Measurements from ENCODE around the gene MAP1LC3B. TPM values are rescaled to one million over a fixed set of nuclear protein-coding genes. Genes with fewer than 3 reads are reported as not detected.

The MAP1LC3B gene
- total RNA-seq, 1 donor from 2014 or later = 118 TPM

GRCh38 chr16:87392821-87393679 lies 914 bp downstream of the MAP1LC3B start:
- ATAC-seq (ENCODE audit: poor library complexity) (no peak), DNase-seq (peak; percentile 62)
- intact Hi-C loops (cut with DNase I) = loop anchor here (5.0 kb wide), 1 partner anchor 76 kb away; the partner anchor contains the start of gene C16orf95

- ATAC-seq (ENCODE audit: poor library complexity) (no peak), DNase-seq (no peak)
- intact Hi-C loops (cut with DNase I) = loop anchor here (5.0 kb wide), 1 partner anchor 76 kb away; the partner anchor contains the start of gene C16orf95
Observed at GRCh38 chr16:87393680-87394055, 1.5 kb downstream of the MAP1LC3B start.

- DNase-seq (no peak), ATAC-seq (ENCODE audit: poor library complexity) (no peak)
- intact Hi-C loops (cut with DNase I) = no loop called here
Observed at GRCh38 chr16:87395181-87395842, 3.2 kb downstream of the MAP1LC3B start.

- DNase-seq (no peak), ATAC-seq (ENCODE audit: poor library complexity) (peak; percentile 18)
- intact Hi-C loops (cut with DNase I) = no loop called here
Observed at GRCh38 chr16:87404764-87405625, 12.9 kb downstream of the MAP1LC3B start.

- intact Hi-C loops (cut with DNase I) = no loop called here
- ATAC-seq (ENCODE audit: poor library complexity) (no peak), DNase-seq (no peak)
Observed at GRCh38 chr16:87406495-87407088, 14.5 kb downstream of the MAP1LC3B start.

- DNase-seq = peak; percentile 74
- intact Hi-C loops (cut with DNase I) = no loop called here
- ATAC-seq (ENCODE audit: poor library complexity) = peak; percentile 38
Observed at GRCh38 chr16:87407511-87408112, 15.5 kb downstream of the MAP1LC3B start.

- DNase-seq = no peak
- intact Hi-C loops (cut with DNase I) = no loop called here
- ATAC-seq (ENCODE audit: poor library complexity) = no peak
Observed at GRCh38 chr16:87409153-87409552, 17.0 kb downstream of the MAP1LC3B start.

- intact Hi-C loops (cut with DNase I) = loop anchor here (5.0 to 10.0 kb wide), 2 partner anchors 145 to 228 kb away; no protein-coding TSS in a partner anchor
- DNase-seq = no peak
- no peak for ATAC-seq (ENCODE audit: poor library complexity)
Observed at GRCh38 chr16:87409781-87410180, 17.6 kb downstream of the MAP1LC3B start.

- DNase-seq = no peak
- no peak for ATAC-seq (ENCODE audit: poor library complexity)
- intact Hi-C loops (cut with DNase I) = loop anchor here (5.0 to 10.0 kb wide), 2 partner anchors 144 to 227 kb away; no protein-coding TSS in a partner anchor
Observed at GRCh38 chr16:87410530-87410929, 18.4 kb downstream of the MAP1LC3B start.

- no peak for DNase-seq
- no peak for ATAC-seq (ENCODE audit: poor library complexity)
- intact Hi-C loops (cut with DNase I) = loop anchor here (5.0 to 10.0 kb wide), 2 partner anchors 144 to 226 kb away; no protein-coding TSS in a partner anchor
Observed at GRCh38 chr16:87410968-87411367, 18.8 kb downstream of the MAP1LC3B start.

- DNase-seq (no peak), ATAC-seq (ENCODE audit: poor library complexity) (no peak)
- intact Hi-C loops (cut with DNase I) = loop anchor here (5.0 to 10.0 kb wide), 2 partner anchors 143 to 226 kb away; no protein-coding TSS in a partner anchor
Observed at GRCh38 chr16:87411375-87412271, 19.5 kb downstream of the MAP1LC3B start.

GRCh38 chr16:87412371-87412995 lies 20.3 kb downstream of the MAP1LC3B start:
- intact Hi-C loops (cut with DNase I) = loop anchor here (5.0 to 10.0 kb wide), 2 partner anchors 142 to 225 kb away; no protein-coding TSS in a partner anchor
- DNase-seq = no peak
- ATAC-seq (ENCODE audit: poor library complexity) = no peak

GRCh38 chr16:87412996-87413421 lies 20.9 kb downstream of the MAP1LC3B start:
- ATAC-seq (ENCODE audit: poor library complexity) (no peak), DNase-seq (no peak)
- intact Hi-C loops (cut with DNase I) = loop anchor here (5.0 to 10.0 kb wide), 2 partner anchors 142 to 224 kb away; no protein-coding TSS in a partner anchor

GRCh38 chr16:87414251-87414680 lies 22.1 kb downstream of the MAP1LC3B start:
- DNase-seq (no peak), ATAC-seq (ENCODE audit: poor library complexity) (no peak)
- intact Hi-C loops (cut with DNase I) = loop anchor here (5.0 to 10.0 kb wide), 2 partner anchors 141 to 223 kb away; no protein-coding TSS in a partner anchor

GRCh38 chr16:87415441-87415840 lies 23.3 kb downstream of the MAP1LC3B start:
- ATAC-seq (ENCODE audit: poor library complexity) = no peak
- no peak for DNase-seq
- intact Hi-C loops (cut with DNase I) = loop anchor here (10.0 kb wide), 1 partner anchor 139 kb away; no protein-coding TSS in a partner anchor
